HK-2 (cell line): ENCODE results near the gene MYO16.
A peak's percentile ranks its signal among the peaks of the same experiment; 100 is the strongest.

Experiments
- DNase-seq: peaks from one replicate; pipeline ENCODE4 v3.0.0-alpha.2; 2018; ENCODE audit not compliant: unreplicated experiment

MYO16 gene

DNA sequence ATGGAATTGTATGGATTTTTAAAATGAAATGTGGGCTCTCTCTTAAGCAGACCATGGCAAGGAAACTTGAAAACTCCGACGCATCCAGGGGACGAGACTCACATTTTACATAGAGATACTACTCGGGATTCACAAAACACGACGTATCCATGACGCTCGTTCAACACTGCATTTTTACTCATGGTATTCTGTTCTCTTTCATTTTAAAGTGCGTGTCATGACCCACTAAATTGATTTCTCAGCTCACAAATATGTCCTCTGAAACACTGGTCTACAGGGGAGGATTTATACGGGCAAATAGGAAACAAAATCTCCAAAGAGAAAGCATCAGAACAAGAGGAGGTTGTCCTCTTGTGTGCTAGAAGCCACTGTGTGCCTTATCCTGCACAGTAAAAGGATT, 523.5 kb downstream of the MYO16 start:
- DNase-seq: no peak

DNA sequence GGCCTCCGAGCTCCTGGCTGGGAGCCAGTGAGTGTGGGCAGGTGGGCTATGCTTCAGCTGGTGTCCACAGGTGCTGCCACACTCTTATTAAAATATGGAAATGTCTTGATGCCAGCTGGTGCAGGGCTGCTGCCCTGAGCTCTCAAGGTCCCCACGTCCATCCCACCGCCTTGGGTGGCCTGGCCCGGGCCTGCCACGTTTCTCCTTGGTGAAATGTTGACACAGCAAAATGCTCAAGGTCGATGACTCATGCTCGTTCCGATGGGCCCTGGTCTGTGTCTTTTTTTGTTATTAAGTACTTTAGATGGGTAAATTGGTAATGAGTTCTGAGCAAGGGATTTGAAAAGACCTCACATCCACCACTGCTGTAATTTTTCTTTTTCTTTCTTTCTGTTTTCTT, 524.7 kb downstream of the MYO16 start:
- no peak for DNase-seq

DNA sequence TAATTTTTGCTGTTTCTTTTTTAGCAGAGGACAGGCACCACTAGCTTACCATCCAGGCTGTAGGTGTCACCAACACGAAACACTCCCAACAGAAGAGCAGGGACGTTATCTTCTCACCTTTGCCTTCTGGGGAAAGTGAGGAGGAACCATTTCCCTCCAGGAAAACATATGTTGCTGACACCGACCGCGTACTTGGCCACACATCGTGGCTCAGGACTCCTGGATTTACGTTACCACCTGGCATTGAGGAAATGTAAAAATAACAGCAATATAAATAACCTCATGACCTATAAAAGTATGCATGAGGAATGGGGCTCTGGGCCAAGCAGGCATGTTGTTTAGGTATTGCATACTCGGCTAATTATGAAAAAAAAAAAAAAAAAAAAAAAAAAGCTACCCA, 525.1 kb downstream of the MYO16 start:
- no peak for DNase-seq

DNA sequence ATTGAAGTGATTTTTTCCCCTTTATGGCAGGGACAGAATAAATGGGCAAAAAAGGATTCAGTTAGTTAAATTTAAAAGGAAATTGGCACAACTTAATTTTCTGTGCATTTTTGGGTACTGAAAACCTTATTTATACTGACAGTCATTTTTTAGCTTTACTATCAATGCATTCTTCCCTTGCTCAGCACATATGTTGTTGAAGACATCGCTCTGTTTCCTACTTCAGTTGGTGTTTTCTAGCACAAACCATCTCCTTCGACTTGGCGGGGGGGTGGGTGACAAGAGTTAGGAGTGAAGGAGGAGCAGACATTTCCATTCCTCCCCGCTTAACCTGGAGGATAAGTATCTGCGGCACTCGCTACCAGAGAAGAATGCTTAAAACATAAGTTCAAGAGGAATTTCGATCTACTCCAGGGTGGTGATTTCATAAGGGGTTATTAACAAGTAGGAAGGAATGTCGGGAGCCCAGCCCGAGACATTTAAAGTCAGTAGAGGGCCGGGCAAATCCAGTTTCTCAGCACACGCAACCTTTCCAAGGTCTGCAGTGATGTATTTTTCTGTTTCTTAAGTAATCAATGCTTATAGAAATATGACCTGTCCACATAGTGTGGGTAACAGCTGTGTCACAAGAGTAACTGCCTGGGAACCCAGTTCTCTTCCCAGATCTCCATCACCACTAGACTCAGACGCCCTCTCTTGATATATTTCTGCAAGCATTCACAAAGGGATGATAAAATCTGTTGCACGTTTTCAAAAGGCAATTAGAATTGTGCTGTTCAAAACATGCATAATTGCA, 525.8 kb downstream of the MYO16 start:
- no peak for DNase-seq

DNA sequence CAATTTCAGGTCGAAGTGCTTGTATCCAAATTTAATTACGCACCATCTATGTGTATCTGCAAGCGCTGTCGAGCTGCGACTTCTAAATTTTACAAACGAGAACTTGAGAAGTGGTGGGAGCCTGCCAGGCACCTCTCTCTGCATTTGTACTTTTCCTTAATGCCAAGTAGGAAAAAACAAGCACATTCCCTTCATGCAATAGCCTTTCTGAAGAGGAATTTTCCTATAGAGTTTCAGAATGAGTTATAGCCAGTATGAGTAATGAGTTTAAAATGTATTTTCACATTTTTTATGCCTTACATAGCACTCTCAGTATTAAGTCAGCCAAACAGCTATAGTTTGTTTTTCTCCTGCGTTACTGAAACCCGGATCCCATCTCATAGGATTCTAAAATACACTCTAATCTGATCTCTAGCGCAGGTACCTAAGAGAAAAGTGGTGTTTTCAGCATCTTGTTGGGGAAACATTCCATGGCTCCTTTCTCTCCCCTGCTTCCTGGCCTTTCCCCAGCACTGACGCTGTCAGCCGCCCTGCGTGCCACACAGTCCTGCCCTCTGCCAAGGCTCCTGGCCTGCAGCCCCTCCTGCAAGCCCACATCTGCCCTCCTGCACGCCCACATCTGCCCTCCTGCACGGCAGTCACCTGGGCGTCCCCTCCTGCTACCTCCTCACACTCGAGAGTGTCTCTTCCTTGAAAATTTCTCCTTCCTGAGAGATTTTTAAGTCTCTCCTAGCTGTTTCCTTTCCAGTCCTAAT, 526.9 kb downstream of the MYO16 start:
- DNase-seq: peak; percentile 1

DNA sequence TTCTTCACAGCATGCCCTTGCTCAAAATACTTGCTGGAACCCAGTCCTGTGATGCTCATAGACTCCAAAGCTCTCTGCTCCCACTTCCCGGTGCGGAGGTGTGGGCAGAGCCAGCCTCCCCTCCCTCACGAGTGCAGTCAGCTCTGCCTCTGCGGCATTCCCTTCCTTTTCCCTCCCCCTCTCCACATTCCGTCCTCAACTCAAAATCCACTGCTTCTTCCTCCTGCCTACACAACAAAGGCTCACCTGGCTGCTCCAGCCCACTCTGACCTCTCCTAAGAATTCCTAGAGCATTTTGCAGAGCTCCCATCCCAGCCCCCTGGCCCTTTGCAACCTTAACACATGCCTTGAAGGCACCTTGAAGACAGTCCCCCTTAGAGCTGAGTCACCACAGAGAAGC, 527.9 kb downstream of the MYO16 start:
- no peak for DNase-seq

DNA sequence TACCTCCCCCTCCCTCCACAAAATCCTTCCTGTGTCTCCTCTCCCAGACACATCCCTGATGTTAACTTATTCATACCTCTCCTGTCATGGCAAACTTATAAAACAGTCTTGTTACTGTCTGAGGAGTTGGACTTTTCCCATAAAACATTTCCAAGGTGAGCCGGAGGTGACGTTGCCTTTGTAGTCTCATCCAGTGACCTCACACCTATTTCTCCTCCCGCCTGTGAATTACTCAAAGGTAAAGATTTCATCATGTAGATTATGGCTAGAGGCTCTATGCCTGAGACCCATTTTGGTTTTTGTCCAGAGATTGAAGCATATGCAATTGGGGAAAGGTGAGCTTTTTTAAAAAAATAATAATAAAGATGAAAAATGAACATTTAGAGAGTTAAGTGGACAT, 529.0 kb downstream of the MYO16 start:
- no peak for DNase-seq

DNA sequence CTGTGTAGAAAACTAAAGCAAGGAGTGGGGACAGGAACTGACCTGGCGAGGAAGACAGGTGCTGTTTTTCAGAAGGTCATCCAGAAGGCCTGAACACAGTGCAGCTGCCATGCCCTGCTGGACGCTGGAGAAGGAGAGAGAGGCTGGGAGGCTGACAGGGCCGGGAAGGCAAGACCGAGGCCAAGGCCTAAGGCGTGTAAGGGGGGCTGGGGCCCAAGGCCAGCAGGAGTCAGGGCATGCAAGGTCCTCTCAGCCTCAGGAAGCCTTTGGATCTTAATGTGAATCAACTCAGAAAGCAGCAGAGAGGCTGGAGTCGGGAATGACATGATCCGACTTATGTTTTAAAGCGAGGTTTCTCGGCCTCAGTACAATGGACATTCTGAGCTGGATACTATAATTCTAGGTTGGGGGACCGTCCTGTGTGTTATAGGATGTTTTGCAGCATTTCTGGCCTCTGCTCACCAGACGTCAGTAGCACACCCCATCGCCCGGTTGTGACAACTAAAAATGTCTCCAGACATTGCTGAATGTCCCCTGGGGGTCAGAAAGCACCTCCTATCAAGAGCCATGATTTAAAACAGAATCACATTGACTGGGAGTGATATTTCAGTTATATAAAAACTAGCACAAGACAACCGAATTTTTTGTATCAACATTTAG, 530.4 kb downstream of the MYO16 start:
- no peak for DNase-seq

DNA sequence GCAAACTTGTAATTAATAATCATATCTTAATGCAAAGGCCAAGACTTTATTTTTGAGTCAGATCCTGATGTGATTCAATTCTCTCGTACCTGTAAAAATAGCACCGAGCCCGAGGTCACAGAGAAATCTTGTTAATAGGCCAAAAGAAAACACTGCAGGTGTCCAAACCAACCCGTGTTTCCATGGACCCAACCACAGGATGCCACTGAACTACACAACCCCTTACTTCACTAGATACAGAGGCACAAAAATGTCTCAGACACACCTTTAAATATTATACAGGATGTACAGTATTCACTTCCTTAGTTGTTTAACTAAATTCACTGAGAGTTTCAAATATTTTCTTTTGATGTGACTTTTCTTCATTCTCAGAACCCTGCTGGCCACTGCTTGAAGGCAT, 530.9 kb downstream of the MYO16 start:
- no peak for DNase-seq

DNA sequence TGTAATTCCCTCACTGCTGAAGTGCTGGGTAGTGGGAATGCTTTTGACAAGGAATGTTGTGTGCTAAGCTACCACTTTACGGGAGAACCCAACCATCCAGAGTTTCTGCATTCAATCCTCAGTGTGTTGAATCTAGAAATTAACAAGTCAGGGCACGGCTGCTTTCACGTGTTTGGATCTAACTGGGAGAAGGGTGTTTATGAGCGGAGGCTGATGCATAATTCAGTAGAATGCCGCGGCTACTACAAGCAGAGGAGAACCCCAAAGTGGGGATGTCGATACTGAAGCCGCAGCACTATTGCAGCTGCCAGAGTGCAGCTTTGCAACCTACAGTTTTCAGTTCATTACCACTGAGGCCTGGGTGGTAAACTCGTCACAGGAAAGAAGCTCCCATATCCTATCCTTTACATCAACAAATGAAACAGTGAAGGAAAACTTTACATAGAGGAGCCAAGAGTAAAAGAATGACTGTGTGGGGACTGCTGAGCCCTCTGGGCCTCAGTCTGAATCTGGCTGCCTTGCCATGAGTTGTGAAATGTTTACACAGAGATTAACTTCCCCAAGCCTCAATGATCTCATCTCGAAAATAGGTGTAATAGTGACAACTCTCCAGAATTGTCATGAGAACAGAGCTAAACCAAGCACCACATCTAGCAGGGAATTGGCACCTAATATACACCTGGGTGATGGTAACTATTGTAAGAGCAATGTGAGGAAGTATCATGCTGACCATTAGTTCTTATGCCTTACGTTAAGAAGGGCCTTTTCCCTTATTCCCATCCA, 531.7 kb downstream of the MYO16 start:
- no peak for DNase-seq

DNA sequence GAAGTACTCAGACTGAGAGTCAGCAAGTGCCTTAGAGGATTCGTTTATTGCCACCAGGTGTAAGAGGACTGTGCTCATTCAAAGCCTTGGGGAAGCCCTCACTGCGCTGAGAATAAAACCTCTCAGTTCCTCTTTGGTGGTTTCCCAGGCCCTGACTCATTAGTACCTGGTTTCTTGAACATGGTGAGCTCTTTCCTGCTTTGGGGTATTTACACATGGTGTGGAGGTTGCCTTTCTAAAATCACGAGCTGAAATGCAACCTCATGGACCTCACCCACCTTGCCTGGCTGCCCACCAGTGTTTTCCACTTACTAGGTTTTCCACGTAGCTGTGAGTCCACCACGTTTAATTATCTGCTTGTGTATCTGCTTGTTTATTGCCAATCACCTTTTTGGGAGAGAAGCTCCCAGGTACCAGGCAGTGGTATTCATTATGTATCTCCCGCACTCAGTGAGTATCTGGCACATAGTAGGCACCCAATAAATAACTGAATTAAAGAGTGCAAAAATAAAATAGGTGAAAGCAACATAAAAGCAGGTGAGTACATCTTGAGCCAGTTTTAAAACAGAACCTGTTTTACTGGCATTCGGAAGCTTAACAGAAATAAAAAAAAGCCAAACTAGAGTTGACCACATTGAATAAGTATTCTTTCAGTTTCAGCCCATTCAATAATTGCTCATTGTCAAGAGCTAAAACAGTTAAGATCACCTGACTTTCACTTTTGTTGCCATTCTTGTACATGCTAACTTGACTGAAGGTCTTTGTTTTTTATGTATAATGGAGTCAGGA, 533.0 kb downstream of the MYO16 start:
- DNase-seq: no peak

DNA sequence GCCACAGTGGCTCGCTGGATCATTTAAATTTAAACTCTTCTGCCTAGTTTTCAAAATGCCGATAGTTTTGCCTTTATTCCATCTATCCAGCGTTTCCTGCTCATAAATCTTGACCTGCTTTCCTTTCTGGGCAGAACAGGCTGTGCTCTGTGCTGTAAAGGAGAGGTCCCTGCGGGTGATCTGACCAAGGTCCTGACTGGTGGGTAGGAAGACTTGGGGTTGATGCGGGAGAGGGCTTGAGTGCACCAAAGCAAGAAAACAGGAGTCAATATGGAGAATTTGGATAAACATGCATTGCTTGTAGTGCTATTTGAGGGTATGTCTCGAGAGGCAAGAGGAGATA, 533.6 kb downstream of the MYO16 start:
- no peak for DNase-seq

DNA sequence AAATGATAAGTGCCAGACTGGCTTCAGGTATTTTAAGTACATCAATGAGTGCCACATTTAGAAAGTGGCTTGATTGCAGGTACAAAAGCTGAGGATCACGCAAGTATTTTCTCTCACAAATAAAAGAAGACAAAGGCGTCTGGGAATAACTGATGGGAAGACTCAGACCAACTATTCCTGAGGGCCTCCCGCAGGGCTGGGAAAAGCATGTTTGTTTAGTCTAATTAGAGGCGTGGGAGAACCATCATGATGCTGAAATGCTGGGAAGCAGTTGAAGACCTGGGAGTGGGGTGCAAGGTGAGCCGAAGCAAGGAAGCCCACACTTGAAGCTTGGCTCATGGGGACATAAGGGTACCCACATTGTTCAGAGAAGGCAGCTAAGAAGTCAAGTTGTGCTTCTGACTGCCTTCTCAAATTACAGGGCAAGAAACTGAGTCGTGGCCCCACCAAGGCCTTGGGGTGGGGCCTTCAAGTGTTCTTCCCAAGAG, 536.0 kb downstream of the MYO16 start:
- no peak for DNase-seq

DNA sequence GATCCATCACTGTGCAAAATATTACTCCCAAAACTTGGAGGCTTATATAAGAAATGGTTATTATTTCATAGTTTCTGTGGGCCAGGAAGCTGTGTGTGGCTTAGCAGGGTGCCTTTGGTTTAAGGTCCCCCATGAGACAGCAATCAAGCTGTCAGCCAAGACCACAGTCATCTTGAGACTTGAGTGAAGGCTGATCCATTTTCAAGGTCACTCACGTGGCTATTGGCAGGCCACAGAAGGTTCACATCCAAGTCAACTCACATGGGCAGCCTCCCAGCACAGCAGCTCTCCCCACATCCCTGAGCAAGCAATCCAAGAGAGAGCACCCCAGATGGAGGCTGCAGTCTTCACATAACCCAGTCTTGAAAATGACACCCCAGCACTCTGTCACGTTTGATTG, 537.4 kb downstream of the MYO16 start:
- no peak for DNase-seq

DNA sequence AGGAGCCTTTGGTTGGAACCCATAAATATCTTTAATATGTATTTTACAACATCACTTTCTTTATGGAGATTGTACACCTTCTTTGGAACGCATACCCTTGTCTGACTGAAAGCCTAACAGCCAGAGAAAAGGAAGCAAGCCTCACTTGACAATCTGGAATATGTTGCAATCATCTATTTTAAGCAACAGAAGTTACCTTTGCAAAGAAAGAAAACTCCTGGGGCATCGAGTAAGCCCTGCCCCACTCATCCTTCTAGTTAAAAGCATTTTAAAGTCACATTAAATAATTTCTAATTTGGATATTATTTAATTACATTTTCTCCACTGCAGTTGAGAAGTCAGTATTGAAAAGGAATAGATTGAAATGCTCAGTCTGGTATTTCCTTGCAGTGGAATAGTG, 542.7 kb downstream of the MYO16 start:
- no peak for DNase-seq

DNA sequence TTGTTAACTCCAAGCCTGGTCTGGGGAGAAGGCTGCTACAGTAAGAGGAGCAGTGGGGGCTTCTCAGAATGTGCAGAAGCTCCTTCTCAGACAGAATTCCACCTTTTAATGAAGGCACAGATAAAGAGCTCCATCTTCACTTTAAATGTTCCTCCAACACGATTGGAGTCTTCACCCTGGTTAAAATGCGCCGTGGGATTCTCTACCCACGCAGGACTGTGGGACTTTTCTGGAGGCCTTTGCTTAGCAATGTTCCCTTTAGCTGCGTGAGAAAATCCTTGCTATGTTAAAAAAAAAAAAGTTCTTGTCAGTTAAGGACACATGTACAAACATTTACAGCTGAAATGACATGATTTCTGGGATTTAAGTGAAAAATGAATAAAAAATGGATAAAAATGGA, 546.3 kb downstream of the MYO16 start:
- no peak for DNase-seq

DNA sequence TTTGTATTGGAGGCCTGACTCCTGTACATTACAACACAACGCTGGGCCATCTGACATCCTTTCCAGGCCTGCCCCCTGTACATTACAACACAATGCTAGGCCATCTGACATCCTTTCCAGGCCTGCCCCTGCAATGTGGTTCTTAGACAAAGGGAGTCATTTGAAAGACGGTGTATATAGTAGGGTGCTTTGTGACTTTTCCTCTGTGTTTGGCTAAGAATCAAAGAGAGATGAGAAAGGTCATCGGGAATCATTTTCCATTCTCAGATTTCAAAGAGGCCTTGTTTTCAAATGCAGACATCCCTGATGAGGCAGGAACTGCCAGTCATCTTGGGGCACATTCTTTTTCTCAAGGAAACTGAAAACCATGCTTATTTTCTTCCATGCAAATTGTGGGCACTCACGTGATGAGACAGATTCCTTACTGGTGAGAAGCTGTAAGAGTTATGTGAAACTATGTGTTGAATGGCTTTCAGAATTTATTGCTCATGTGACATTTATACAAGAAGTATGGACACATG, 551.6 kb downstream of the MYO16 start:
- no peak for DNase-seq

DNA sequence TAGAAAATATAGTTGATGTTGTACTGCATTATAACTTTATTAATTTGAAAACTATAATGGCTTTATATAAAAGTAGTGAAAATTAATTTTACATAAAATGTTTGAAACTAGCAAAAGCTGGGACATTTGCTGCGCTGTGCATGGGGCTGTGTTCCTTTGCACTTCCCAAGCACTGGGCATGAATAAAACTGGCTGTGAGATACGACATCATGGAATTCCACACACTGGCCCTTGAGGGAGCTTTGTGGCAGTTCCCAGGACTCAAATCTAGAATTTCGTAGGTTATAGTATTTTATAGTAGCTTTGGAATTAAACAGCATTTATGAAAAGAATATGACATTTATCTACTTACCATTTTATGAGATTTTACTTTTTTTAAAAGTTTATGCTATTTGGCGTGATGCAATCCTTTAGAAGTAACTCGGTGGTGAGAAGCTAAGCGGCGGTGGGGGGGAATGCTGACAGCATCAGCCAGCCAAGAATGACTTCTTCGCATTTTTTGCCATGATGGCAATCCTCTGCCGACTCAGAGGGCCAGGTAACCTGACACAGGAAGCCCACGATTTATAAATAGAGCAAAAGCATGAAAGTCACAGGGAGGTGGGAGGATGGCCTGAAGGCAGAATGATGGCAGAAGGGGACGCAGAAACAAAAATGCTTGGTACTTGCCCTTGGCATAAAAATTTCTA, 553.5 kb downstream of the MYO16 start:
- no peak for DNase-seq

DNA sequence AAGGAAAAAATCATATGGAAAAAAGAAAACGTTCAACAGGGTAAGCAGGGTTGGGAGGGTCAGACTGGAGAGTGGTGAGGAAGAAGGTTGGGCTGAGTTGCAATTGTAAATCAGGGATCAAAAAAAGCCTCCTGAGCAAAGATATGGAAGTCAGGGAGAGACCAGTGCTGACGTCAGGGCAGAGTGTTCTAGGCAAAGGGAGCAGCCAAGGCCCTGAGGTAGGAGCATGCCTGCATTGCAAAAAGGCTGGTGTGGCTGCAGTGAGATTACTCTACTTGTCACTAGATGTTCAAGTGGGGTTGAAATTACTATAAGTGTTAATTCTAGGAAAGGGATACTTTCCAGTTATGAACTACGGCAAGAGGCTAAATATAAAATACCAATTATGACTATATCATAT, 562.0 kb downstream of the MYO16 start:
- DNase-seq: no peak

DNA sequence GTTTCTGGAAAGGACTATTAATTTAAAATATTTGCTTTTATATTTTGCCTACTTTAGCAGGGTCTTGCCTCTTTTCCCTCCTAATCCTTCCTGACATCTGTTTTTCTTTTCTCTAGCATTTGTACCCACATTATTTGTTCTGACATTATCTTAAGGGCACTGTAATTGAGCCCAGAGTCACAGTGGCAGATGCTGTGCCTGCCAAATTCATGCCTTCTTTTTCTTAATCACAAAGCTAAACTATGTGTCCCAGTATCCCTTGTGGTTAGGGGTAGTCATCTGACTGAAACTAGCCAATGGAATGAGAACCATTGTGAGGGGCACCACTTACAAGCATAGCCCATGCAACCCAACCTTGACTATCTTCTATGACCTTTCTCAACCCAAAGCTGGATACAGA, 562.9 kb downstream of the MYO16 start:
- DNase-seq: no peak
